HG03378 (cell line): ENCODE data around the gene CLSTN1.
"Not testable (repeated sequence)": the region's sequence is repeated elsewhere in the genome, so short reads cannot be mapped to it uniquely, and the experiment has no call there.

Experiments used
- ATAC-seq: cut with Tn5 transposase; IDR thresholded peaks from one replicate; pipeline ENCODE4 v1.9.1; 2021; ENCODE audit warnings: mild to moderate bottlenecking, moderate library complexity; ENCODE audit not compliant: unreplicated experiment

The CLSTN1 gene

DNA sequence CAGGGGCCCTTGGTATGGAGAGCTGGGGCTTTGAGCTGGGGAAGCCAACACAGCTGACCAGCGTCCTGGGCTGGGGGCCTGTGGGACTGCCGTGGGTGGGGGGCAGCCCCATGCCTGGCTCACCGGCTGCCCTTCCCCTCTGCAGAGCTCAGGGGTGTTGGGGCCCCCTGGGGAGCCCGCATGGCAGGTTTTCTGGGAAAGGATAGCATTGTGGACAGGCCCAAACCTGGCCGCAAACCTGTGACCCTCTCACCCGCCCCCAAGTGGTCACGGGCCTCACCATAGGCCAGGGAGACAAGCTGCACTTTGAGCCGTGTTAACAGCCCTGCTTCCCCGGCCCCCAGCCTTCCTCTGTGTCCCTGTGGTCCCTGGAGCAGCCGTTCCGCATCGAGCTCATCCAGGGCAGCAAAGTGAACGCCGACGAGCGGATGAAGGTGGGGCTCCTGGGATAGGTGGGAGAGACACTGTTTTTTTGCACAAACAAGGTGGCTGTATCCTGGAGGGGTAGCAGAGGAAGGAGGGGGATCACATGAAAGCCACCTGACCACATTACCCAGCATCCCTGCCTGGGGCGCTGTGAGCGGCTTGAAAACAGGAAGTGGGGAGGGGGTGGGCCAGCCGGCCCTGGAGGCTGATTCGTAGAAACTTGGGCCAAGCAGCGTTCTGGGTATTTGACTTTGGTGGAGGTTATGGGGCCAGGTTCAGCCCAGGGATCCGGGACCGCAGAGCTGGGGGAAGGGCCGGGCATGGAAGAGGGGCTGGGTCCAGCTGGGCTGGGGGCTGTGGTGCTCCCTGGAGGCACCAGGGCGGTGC is 106.4 kb downstream of the CLSTN1 start:
- ATAC-seq, result no peak

- no peak for ATAC-seq
Measured at GRCh38 chr1:9716404-9717192, 107.2 kb downstream of the CLSTN1 start.

GRCh38 chr1:9715536-9716226 is 108.1 kb downstream of the CLSTN1 start:
- no peak for ATAC-seq

GRCh38 chr1:9714257-9714718 is 109.5 kb downstream of the CLSTN1 start:
- no peak for ATAC-seq

DNA sequence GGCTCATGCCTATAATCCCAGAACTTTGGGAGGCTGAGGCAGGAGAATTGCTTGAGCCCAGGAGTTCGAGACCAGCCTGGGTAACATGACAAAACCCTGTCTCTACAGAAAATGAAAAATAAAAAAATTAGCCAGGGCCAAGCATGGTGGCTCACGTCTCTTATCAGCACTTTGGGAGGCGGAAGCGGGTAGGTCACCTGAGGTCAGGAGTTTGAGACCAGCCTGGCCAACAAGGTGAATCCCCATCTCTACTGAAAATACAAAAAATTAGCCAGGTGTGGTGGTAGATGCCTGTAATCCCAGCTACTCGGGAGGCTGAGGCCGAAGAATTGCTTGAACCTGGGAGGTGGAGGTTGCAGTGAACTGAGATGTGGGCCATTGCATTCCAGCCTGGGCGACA is 111.0 kb downstream of the CLSTN1 start:
- not testable (repeated sequence) for ATAC-seq

DNA sequence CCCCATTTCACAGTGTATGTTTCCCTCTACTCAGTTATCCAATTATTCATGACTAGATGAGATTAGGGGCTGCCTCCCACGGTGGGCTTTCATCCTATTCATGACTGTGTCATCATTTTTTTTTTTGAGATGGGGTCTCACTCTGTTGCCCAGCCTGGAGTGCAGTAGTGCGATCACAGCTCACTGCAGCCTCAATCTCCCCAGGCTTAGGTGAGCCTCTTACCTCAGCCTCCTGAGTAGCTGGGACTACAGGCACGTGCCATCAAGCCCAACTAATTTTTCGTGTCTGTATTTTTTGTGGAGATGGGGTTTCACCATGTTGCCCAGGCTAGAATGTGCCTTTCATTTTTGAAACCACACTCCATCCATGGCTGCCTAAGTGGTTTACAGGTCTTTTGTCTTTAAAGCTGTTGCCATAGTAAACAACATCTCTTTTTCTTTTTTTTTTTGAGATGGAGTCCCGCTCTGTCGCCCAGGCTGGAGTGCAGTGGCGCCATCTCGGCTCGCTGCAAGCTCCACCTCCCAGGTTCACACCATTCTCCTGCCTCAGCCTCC is 112.2 kb downstream of the CLSTN1 start:
- no peak for ATAC-seq

DNA sequence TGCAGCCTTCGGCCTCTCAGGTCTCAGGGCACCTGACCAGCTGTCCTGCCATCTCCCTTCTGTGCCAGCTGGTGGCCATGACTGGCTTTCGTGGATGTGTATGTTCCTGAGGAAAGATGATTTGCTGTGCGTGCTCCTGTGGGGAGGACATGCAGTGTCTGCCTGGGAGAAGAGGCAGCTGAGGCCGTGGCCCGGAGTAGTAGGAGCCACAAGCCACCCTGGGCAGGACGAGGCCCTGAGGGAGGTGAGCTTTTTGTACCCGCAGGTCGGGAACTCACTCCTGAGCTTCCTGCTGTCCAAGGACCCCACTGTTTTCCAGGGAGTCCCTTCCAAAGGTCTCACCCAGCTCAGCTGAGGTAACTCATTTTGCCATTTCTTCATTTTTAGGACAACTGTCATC is 113.7 kb downstream of the CLSTN1 start:
- no peak for ATAC-seq

- ATAC-seq, result no peak
Measured at GRCh38 chr1:9706178-9706577, 117.6 kb downstream of the CLSTN1 start.

DNA sequence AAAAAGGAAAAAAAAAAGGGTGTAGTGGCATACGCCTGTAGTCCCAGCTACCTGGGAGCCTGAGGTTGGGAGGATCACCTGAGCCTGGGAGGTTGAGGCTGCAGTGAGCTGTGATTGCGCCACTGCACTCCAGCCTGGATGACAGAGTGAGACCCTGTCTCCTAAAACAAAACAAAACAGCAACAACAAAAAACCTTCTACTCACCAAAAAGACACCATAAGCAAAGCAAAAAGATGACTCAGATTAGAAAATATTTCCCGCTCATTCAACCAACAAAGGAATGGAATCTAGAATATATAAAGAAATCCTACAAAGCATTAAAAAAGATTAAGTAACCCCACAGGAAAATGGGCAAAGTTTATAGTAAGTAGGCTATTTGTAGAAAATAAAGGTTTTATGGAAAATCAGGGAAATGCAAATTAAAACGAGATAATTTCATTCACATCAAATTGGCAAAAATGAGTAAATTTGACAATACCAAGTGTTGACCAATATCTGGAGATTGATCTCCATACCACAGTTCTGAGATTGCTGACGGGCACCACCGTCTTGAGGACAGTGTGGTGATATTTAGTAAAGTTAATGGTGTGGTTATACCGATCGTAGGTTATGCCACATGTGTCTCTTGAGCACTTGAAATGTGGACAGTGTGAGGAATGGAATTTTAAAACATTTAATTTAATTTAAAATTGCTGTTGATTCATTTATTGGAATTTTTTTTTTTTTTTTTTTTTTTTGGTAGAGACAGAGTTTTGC is 118.2 kb downstream of the CLSTN1 start:
- ATAC-seq, result no peak

DNA sequence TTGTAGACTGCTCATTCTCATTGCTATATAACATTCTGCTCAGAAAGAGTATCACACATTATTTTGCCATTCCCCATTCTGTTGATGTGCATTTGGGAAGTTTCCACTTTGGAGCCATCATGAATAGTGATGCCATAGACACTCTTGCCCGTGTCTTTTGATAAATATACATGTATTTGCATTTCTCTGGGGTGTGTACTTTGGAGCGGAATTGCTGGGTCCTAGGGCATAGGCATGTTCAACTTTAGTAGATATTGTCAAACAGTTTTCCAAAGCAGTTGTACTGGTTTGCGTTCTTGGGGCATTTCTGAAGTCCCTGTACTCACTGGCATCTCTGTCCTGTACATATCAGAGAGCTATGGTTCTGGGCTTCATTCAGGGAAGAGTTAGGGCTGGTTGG is 120.1 kb downstream of the CLSTN1 start:
- ATAC-seq, result no peak

DNA sequence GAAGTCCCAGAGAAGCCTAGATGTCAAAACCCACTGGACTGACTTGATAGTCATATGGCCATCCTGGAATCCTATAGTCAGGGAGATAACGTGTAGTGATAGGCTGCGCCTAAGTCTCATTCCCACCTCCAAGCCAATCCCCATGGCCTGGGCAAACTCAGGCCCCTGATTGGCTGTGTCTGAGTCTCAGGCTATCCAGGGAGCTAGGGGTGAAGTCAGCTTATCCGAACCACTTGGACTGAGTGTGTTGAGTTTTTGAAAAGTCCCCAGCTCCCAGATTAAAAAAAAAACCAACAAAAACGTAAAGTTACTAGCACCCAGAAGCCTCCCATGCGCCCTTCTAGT is 120.6 kb downstream of the CLSTN1 start:
- no peak for ATAC-seq

DNA sequence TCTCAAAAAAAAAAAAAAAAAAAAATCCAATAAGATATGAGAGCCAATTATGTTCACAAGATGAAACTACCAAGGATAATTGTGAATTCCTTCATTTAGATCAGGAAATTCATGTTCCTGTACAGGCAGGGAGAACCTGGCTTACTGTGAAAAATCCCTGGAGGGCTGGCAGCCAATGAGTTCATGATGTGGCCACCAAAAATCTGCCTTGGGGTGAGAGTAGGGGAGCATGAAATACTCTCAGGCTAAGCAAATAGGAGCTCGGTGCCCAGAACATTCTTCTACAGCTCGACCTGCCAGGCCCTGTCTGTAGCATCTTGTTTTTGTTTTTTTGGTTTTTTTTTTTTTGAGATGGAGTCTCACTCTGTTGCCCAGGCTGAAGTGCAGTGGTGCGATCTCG is 122.1 kb downstream of the CLSTN1 start:
- no peak for ATAC-seq

DNA sequence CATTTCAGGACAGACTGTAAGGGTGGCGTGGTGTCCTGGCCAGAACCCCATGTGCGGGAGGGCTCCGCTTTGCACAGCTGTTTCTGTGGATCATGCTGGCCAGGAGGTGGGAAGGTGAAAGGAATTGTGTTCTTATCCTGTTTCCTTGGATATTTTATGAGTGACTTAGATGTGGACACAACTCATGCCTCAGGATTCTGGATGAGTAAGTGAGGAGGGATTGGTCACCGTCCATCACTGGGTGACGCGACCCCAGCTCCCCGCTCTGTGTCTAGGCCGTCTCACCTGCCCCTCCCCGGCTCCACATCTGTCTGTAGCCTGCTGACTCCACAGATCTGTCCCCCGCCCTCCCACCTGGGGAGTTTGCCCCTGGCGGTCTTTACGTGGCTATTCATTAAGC is 123.4 kb downstream of the CLSTN1 start:
- no peak for ATAC-seq

DNA sequence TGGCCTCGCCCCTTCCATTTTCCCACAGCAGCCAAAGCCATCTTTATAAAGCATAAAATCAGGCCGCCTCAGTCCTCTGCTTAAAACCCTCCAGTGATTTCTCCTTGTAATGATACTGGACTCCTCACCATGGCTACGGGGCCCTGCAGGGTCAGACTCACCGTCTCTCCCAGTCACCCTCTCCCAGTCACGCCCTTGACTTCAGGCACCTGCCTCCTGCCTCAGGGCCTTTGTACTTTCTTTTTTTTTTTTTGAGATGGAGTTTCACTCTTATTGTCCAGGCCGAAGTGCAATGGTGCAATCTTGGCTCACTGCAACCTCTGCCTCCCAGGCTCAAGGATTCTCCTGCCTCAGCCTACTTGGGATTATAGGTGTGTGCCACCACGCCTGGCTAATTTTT is 124.4 kb downstream of the CLSTN1 start:
- ATAC-seq, result no peak

GRCh38 chr1:9696793-9697192 is 127.0 kb downstream of the CLSTN1 start:
- no peak for ATAC-seq

DNA sequence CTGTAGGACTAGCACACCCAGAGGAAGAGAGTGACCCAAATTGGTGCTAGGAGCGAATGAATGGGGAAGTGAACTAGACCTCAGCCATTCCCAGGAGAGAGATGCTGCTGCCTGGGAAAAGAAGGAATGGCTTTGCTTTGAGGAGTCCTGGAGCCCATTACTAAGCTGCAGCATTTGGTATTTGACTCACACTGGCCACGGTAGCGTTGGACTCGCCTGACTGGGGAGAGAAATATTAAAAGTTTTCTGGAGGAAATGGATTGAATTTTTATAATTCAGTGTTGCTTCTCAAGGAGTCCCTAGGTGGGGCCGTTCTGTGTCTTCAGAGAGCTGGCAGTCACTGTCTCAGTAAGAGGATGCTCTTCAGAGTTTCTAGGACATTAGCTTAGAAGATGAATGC is 132.1 kb downstream of the CLSTN1 start:
- no peak for ATAC-seq

DNA sequence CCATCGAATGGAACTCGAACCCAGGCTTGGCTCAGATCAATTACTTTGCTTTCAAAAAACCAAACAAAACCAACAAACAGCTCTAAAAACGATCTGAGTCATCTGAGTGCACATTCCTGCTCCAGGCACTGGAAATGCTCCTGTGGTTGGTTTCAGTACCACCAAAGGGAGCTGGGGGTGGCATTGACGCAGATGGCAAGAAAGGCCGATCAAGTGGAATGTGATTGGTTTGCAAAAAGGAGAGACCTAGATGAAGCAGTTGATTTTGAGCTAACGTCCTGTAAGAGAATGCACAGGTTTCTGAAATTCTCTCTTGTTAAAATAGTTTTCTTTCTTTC is 132.7 kb downstream of the CLSTN1 start:
- no peak for ATAC-seq

GRCh38 chr1:9690440-9691107 is 133.2 kb downstream of the CLSTN1 start:
- no peak for ATAC-seq

DNA sequence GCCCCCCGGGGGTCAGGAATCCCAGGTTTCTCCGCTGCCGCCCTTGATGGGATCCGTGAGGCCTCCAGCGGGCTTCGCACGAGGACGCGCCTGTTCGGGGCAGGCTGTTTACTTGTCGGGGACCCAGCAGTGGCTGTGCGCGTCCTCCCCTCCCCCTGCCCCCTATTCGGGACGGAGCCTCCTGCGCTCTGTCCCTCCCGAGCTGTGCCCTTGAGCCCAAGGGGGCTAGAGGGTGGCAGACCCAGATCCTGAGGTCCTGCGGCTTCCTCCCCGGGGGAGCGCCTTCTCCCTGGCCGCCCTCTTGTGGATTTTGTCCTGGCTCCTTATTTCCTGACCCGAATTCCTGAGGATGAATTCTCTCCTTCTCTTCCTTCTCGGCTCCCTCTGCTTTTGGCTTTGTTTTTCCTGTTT is 133.8 kb downstream of the CLSTN1 start:
- ATAC-seq, result no peak

DNA sequence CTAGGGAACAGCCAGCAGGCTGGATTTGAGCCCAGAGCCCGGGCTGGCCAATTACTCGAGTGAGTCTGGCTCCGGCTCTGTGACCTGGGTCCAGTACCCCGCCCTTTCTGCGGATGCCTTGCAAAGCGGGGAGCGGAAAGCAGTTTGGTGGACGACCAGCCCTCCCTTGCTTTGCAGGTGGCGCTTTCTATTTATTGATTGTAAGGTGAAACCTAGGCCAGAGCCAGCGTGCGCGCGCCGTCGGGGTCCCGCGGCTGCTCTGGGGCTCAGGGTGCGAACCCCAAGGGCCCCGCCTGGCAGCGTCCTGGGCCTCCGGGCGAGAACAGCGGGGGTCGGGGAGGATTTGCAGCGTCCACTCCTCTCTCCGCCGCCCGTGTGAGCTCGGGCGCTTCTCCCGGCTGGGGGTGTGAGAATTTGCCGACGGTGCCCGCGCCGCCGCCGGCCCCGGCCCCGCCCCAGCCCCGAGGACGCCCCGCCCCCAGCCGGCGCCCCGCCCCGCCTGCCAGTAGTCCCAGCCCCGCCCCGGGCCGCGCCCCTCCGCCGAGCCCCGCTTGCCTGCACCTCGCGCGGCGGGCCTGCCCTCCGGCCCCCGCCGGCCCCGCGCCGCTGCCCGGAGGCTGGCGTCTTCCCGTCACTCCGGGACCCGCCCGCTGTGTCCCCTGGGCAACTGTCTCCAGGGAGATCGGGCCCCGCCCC is 134.6 kb downstream of the CLSTN1 start:
- no peak for ATAC-seq
